Nephron (organoid): Measurements from ENCODE around the gene RPS13.
"Not testable (repeated sequence)": the region's sequence is repeated elsewhere in the genome, so short reads cannot be mapped to it uniquely, and the experiment has no call there.

ENCODE experiments used
- H3K27ac Mint-ChIP-seq, 3 experiments: 2 replicates each; pipeline ENCODE4 v1.8.0; 2020; ENCODE audit warnings: mixed read lengths in 3 of 3, mild to moderate bottlenecking in 2 of 3, moderate library complexity in 1 of 3
- H3K27me3 Mint-ChIP-seq: 2 replicates; pipeline ENCODE4 v1.8.0; 2021; ENCODE audit warnings: low read depth, mild to moderate bottlenecking, moderate library complexity, mixed read lengths
- H3K36me3 Mint-ChIP-seq: 2 replicates; pipeline ENCODE4 v1.8.0; 2020; ENCODE audit warnings: low read depth, mixed read lengths
- H3K4me1 Mint-ChIP-seq: 2 replicates; pipeline ENCODE4 v1.8.0; 2020; ENCODE audit warnings: mixed read lengths
- H3K4me3 Mint-ChIP-seq, 3 experiments: 2 replicates each; pipeline ENCODE4 v1.8.0; 2020; ENCODE audit warnings: mild to moderate bottlenecking in 3 of 3, mixed read lengths in 3 of 3, moderate library complexity in 2 of 3
- H3K9me3 Mint-ChIP-seq: 2 replicates; pipeline ENCODE4 v1.8.0; 2020; ENCODE audit warnings: mixed read lengths
- TF ChIP-seq, protein P1 (sequence below), 3 experiments: fragments of 200-600 bp; sonication (generic); IDR thresholded peaks; one replicate each; pipeline ENCODE4 v1.5.0; 2021; ENCODE audit warnings: antibody characterized with exemption in 3 of 3; ENCODE audit not compliant: unreplicated experiment in 3 of 3

RPS13 gene

DNA sequence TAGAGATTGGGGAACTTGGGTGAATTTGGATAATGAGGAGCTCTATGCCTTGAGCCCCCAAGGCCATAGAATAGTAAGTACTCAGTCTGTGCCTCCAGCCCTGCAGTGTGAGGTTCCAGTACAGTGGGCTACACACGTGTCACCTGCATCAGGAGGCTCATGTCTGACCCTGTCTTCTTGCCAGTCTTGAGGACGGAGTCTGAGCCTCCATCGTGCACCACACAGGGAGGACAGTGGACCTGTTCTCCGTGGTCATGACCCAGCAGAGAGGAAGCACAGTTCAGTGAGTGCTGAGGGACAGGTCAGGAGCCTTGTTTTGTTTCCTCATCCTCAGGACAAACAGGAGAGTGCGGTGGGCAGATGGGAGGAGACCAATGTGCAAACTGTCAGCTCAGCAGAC is 30.8 kb downstream of the RPS13 start:
- Mint-ChIP-seq H3K27ac (no peak overlapping the region), H3K9me3 (peaks cover 3% of the 10 kb centered on the region), H3K4me3 (no peak overlapping the region), H3K36me3 (peaks cover 4% of the 10 kb centered on the region), H3K4me1 (no peaks in the 10 kb centered on the region), H3K27me3 (peaks cover 3% of the 10 kb centered on the region)
- TF ChIP-seq, protein P1, sequence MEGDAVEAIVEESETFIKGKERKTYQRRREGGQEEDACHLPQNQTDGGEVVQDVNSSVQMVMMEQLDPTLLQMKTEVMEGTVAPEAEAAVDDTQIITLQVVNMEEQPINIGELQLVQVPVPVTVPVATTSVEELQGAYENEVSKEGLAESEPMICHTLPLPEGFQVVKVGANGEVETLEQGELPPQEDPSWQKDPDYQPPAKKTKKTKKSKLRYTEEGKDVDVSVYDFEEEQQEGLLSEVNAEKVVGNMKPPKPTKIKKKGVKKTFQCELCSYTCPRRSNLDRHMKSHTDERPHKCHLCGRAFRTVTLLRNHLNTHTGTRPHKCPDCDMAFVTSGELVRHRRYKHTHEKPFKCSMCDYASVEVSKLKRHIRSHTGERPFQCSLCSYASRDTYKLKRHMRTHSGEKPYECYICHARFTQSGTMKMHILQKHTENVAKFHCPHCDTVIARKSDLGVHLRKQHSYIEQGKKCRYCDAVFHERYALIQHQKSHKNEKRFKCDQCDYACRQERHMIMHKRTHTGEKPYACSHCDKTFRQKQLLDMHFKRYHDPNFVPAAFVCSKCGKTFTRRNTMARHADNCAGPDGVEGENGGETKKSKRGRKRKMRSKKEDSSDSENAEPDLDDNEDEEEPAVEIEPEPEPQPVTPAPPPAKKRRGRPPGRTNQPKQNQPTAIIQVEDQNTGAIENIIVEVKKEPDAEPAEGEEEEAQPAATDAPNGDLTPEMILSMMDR (IDR thresholded peaks at IDR 0.05; ENCODE audit: unreplicated experiment in 3 of 3): no peak

DNA sequence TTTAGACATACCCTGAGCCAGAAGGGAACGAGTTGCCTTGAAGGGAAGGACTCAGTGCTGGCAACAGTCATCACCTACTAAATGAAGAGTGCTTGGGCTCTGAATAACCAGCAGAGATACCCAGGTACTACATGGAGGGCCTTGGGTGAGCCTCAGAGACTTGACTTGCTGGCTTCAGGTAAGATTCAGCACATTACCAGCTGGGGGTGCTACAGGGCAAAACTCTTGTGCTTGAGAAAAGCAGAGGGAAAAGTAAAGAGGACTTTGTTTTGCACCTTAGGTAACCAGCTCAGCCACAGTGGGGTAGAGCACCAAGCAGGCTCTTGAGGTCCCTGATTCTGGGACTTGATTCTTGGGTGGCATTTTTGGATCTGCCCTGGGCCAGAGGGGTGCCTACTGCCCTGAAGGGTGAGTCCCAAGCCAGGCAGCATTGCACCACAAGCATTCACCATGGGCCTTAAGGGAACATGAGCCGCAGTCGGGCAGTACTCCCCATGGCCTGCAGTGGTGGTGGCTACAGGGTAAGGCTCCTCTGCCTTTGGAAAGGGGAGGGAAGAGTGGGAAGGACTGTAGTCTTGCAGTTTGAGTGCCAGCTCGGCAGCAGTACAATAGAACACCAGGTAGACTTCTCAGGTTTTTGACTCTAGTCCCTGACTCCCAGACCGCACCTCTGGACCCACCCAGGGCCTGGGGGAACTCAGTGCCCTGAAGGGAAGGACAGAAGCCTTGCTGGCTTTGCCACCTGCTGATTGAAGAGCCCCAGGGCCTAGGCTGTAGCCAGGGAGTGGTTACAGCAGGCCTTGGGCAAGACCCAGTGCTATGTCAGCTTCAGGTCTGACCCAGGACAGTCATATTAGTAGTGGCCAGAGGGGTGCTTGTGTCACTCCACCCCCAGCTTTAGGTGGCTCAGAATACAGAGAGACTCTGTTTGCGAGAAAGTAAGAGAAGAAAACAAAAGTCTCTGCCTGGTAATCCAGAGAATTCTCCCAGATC is 40.5 kb downstream of the RPS13 start:
- peaks cover 8% of the 10 kb centered on the region for H3K27me3 Mint-ChIP-seq
- peaks cover 15% of the 10 kb centered on the region for H3K36me3 Mint-ChIP-seq
- peaks cover 27% of the 10 kb centered on the region for H3K9me3 Mint-ChIP-seq
- no peak overlapping the region for H3K4me3 Mint-ChIP-seq
- no peaks in the 10 kb centered on the region for H3K4me1 Mint-ChIP-seq
- no peak overlapping the region for H3K27ac Mint-ChIP-seq
- TF ChIP-seq, protein P1 (IDR thresholded peaks at IDR 0.05; ENCODE audit: unreplicated experiment in 3 of 3): no peak

DNA sequence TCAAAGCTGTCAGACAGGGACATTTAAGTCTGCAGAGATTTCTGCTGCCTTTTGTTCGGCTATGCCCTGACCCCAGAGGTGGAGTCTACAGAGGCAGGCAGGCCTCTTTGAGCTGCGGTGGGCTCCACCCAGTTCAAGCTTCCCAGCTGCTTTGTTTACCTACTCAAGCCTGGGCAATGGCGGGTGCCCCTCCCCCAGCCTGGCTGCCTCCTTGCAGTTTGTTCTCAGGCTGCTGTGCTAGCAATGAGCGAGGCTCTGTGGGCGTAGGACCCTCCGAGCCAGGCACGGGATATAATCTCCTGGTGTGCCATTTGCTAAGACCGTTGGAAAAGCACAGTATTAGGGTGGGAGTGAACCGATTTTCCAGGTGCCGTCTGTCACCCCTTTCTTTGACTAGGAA is 43.4 kb downstream of the RPS13 start:
- not testable (repeated sequence) for H3K4me3 Mint-ChIP-seq, H3K27me3 Mint-ChIP-seq, H3K27ac Mint-ChIP-seq, H3K4me1 Mint-ChIP-seq
- Mint-ChIP-seq H3K9me3 (peaks cover 31% of the 10 kb centered on the region), H3K36me3 (peaks cover 21% of the 10 kb centered on the region)

DNA sequence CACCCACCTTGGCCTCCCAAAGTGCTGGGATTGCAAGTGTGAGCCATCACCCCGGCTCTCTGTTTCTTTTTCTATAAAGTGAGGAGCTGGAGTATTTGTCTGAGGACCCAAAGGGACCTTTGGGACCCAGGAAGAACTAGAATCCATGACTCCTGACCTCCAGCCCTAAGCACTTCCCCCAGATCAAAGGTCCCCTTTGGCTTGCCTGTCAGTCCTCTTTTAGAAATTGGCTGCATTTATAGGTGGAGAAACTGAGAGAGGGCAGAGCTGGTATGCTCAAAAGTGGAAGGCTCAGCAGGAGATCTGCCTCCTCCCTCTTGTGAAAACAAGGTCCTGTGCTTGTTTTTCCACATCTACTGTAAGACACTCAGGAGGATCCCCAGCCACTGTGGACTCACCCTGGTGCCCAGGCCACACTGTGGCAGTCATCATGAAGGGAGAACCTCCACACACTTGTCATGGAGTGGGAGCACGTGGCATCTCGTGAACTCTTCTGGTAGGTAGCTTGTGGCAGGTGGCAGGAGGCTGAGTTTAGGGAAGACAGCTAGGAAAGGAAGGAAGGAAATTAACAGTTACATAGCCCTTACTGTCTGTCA is 50.9 kb downstream of the RPS13 start:
- no peak overlapping the region for H3K4me3 Mint-ChIP-seq
- H3K4me1 Mint-ChIP-seq: no peaks in the 10 kb centered on the region
- H3K9me3 Mint-ChIP-seq: peaks cover 8% of the 10 kb centered on the region
- TF ChIP-seq, protein P1 (IDR thresholded peaks at IDR 0.05; ENCODE audit: unreplicated experiment in 3 of 3): no peak
- H3K36me3 Mint-ChIP-seq: peaks cover 4% of the 10 kb centered on the region
- no peak overlapping the region for H3K27ac Mint-ChIP-seq
- H3K27me3 Mint-ChIP-seq: no peaks in the 10 kb centered on the region

DNA sequence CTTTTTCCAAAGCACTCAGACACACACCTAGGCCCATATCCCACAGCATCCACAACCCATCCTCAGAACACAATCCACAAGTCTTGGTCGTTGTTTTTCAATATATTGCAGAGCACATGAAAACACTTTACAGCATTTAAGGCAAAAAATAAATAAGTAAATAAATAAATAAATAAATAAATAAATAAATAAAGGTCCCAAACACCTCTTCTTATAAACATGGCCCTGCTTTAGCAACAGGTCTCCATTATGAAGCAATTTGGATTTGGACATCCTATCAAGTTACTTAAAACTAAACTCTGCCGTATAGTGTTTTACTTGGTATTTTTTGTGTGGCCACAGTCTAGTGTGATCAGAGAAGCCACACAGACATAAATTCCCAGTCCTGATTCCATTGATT is 52.5 kb downstream of the RPS13 start:
- no peaks in the 10 kb centered on the region for H3K36me3 Mint-ChIP-seq
- H3K4me3 Mint-ChIP-seq: no peak overlapping the region
- H3K4me1 Mint-ChIP-seq: no peaks in the 10 kb centered on the region
- H3K27me3 Mint-ChIP-seq: no peaks in the 10 kb centered on the region
- no peak overlapping the region for H3K27ac Mint-ChIP-seq
- peaks cover 4% of the 10 kb centered on the region for H3K9me3 Mint-ChIP-seq
- TF ChIP-seq, protein P1 (IDR thresholded peaks at IDR 0.05; ENCODE audit: unreplicated experiment in 3 of 3): no peak
